Glutamatergic neuron (in vitro differentiated cells): ENCODE data around the gene TSHZ2. TPM values are rescaled to one million over a fixed set of nuclear protein-coding genes. Genes with fewer than 3 reads are reported as not detected.
"Not testable (repeated sequence)": the region's sequence is repeated elsewhere in the genome, so short reads cannot be mapped to it uniquely, and the experiment has no call there.

Experiments used
- DNase-seq: peaks from one replicate; pipeline ENCODE4 v3.0.0; 2022
- H3K27ac Mint-ChIP-seq: one replicate; pipeline ENCODE4 v1.8.0; 2020; ENCODE audit warnings: mild to moderate bottlenecking, mixed read lengths, inconsistent platforms; ENCODE audit not compliant: unreplicated experiment
- H3K27me3 Mint-ChIP-seq: one replicate; pipeline ENCODE4 v1.8.0; 2020; ENCODE audit warnings: mild to moderate bottlenecking, moderate library complexity, mixed read lengths, inconsistent platforms; ENCODE audit not compliant: unreplicated experiment
- H3K36me3 Mint-ChIP-seq: one replicate; pipeline ENCODE4 v1.8.0; 2020; ENCODE audit warnings: mild to moderate bottlenecking, mixed read lengths, inconsistent platforms; ENCODE audit not compliant: unreplicated experiment
- H3K4me1 Mint-ChIP-seq: one replicate; pipeline ENCODE4 v1.8.0; 2020; ENCODE audit warnings: mild to moderate bottlenecking, low read depth, mixed read lengths, inconsistent platforms; ENCODE audit not compliant: unreplicated experiment
- H3K4me3 Mint-ChIP-seq: one replicate; pipeline ENCODE4 v1.8.0; 2020; ENCODE audit warnings: mild to moderate bottlenecking, mixed read lengths, inconsistent platforms; ENCODE audit not compliant: unreplicated experiment
- H3K9me3 Mint-ChIP-seq: one replicate; pipeline ENCODE4 v1.8.0; 2020; ENCODE audit warnings: mild to moderate bottlenecking, moderate library complexity, mixed read lengths, inconsistent platforms; ENCODE audit not compliant: unreplicated experiment
- CTCF ChIP-seq: fragments of 200-600 bp; sonication (generic); IDR thresholded peaks from one replicate; pipeline ENCODE4 v1.5.0; 2021; ENCODE audit not compliant: partially characterized antibody, unreplicated experiment
- total RNA-seq: library from RNA; stranded (reverse); fragmentation: NEBNext Ultra II Directional; extraction: Animal tissue kit (Norgen Biotek cat#: 25700); gene quantifications from one replicate; pipeline ENCODE4 v1.2.1, GENCODE V29; 2021; ENCODE audit not compliant: unreplicated experiment

TSHZ2 gene
- total RNA-seq, 1 donor from 2014 or later: 10.0 TPM

GRCh38 chr20:53427951-53428350, 455.8 kb downstream of the TSHZ2 start:
- Mint-ChIP-seq H3K36me3 (no peaks in the 10 kb centered on the region), H3K4me3 (no peak overlapping the region), H3K27me3 (no peaks in the 10 kb centered on the region), H3K9me3 (no peaks in the 10 kb centered on the region), H3K27ac (no peak overlapping the region), H3K4me1 (no peaks in the 10 kb centered on the region)
- DNase-seq: no peak
- TF ChIP-seq CTCF: no peak

- Mint-ChIP-seq H3K27me3 (no peaks in the 10 kb centered on the region), H3K9me3 (no peaks in the 10 kb centered on the region), H3K4me3 (no peak overlapping the region), H3K27ac (no peak overlapping the region), H3K36me3 (no peaks in the 10 kb centered on the region), H3K4me1 (no peaks in the 10 kb centered on the region)
- no peak for DNase-seq
- TF ChIP-seq CTCF: no peak
Observed at GRCh38 chr20:53428588-53428987, 456.4 kb downstream of the TSHZ2 start.

- no peaks in the 10 kb centered on the region for H3K9me3 Mint-ChIP-seq
- no peak overlapping the region for H3K27ac Mint-ChIP-seq
- no peaks in the 10 kb centered on the region for H3K4me1 Mint-ChIP-seq
Observed at GRCh38 chr20:53428996-53429395, 456.8 kb downstream of the TSHZ2 start.

GRCh38 chr20:53434662-53435061, 462.5 kb downstream of the TSHZ2 start:
- no peak for TF ChIP-seq CTCF
- no peaks in the 10 kb centered on the region for H3K9me3 Mint-ChIP-seq
- peaks cover 4% of the 10 kb centered on the region for H3K36me3 Mint-ChIP-seq
- H3K4me1 Mint-ChIP-seq: peaks cover 10% of the 10 kb centered on the region
- H3K27ac Mint-ChIP-seq: peak overlapping the region; percentile 36
- DNase-seq: peak; percentile 32
- H3K27me3 Mint-ChIP-seq: no peaks in the 10 kb centered on the region
- no peak overlapping the region for H3K4me3 Mint-ChIP-seq

More at GRCh38 chr20:53428996-53429395, 456.8 kb downstream of the TSHZ2 start:
- DNase-seq: no peak
- no peaks in the 10 kb centered on the region for H3K36me3 Mint-ChIP-seq
- H3K27me3 Mint-ChIP-seq: no peaks in the 10 kb centered on the region
- TF ChIP-seq CTCF: no peak
- H3K4me3 Mint-ChIP-seq: no peak overlapping the region

- H3K4me3 Mint-ChIP-seq, H3K27ac Mint-ChIP-seq, H3K36me3 Mint-ChIP-seq, H3K9me3 Mint-ChIP-seq, H3K27me3 Mint-ChIP-seq, DNase-seq: not testable (repeated sequence)
- peaks cover 10% of the 10 kb centered on the region for H3K4me1 Mint-ChIP-seq
Observed at GRCh38 chr20:53436927-53437326, 464.8 kb downstream of the TSHZ2 start.

- H3K36me3 Mint-ChIP-seq: peaks cover 4% of the 10 kb centered on the region
- no peaks in the 10 kb centered on the region for H3K27me3 Mint-ChIP-seq
- no peaks in the 10 kb centered on the region for H3K9me3 Mint-ChIP-seq
- no peak for DNase-seq
- H3K4me3 Mint-ChIP-seq: no peak overlapping the region
- peaks cover 10% of the 10 kb centered on the region for H3K4me1 Mint-ChIP-seq
- H3K27ac Mint-ChIP-seq: no peak overlapping the region
- TF ChIP-seq CTCF: no peak
Observed at GRCh38 chr20:53438368-53438767, 466.2 kb downstream of the TSHZ2 start.
